GM19099 (cell line): ENCODE measurements around the gene ADGRE3.

Experiments used
- POLR2A ChIP-seq: IDR thresholded peaks from 3 replicates; pipeline ENCODE4 v1.6.1; 2011; ENCODE audit warnings: low read depth; ENCODE audit not compliant: insufficient read length; ENCODE audit errors: extremely low read depth

Gene ADGRE3

DNA sequence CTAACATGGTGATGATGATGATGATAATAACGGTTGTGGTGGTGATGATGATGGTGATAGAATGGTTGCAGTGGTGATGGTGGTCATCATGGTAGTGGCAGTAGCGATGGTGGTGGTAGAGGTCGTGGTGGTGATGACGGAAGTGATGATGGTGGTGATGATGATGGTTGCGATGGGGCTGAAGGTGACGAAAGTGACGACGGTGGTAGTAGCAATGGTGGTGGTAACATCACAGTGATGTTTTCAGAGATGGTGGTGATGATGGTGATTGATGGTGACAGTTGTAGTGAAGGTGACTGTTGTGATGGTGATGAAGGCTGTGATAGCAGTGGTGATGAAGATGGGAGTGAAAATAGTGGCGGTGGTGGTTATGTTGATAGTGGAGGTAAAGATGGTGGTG lies 3.6 kb upstream of the ADGRE3 start:
- TF ChIP-seq POLR2A, result no peak

DNA sequence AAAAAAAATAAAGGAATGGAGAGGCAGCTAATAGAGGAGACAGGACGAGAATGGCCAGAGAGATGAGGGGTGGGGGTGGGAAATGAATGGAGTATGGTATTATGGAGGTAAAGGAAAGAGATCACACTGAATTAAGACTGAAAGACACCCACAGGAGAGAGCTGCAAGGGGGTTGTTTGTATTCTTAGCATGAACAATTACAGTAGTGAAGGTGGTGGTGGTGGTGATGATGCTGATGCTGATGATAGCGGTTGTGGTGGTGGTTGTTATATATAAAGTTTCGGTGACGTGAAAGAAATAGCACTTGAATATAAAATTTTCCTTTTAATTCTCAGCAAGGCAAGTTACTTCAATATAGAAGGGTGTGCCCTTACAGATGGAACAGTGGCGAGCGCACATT lies 2.8 kb upstream of the ADGRE3 start:
- TF ChIP-seq POLR2A, result no peak

DNA sequence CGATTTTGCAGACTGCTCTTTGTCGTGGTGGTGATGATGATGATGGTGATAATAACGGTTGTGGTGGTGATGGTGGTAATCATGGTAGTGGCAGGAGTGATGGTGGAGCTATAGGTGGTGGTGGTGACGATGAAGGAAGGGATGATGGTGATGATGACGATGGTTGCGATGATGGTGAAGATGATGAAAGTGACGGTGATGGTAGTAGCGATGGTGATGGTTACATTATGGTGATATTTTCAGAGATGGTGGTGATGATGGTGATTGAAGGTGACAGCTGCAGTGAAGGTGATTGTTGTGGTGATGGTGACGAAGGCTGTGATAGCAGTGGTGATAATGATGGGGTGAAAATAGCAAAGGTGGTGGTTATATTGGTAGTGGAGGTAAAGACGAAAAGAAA lies 2.1 kb upstream of the ADGRE3 start:
- no peak for TF ChIP-seq POLR2A

DNA sequence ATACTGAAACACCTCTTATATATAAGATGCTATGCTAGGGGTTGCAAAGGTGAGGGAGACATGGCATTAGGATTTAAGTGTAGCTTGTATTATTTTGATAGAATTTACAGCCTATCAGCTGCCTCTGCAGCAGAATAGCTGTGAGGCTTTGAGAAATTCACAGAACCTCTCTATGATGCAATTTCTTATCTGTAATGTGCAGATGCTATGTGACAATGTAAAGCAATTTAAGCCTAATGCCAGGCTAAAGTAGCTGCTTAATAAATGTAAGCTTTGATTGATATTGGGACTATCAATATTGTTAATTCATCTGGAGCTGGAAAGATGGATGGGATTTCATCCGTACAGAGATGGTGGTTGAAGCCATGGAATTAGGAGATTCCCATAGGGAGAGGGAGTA lies 1.6 kb downstream of the ADGRE3 start:
- no peak for TF ChIP-seq POLR2A

DNA sequence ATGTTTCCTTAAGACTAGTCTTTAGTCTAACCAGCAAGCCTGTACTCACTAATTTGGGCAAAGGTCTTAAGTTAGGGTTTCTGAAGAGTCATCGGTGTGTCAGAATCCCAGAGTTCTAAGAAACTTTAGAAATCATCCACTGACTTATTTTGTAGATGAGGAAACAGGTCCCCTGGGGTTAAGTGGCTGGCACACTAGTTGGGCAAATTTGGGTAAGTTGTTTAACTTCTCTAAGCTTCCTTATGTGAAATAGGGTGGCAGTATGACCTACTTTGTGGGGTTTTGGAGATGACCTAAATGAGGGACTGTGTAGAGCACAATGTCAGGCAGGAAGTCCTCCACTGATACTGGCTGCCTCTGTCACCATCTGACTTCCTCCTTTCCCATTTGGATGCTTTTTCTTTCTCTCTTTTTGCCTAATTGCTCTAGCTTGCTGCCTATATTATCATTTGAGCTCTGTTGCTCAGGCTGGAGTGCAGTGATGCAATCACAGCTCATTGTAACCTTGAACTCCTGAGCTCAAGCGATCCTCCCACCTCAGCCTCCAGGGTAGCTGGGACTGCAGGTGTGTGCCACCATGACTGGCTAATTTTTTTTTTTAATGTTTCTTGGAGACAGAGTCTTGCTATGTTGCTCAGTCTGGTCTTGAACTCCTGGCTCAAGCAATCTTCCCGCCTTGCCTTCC lies 2.3 kb downstream of the ADGRE3 start:
- no peak for TF ChIP-seq POLR2A

DNA sequence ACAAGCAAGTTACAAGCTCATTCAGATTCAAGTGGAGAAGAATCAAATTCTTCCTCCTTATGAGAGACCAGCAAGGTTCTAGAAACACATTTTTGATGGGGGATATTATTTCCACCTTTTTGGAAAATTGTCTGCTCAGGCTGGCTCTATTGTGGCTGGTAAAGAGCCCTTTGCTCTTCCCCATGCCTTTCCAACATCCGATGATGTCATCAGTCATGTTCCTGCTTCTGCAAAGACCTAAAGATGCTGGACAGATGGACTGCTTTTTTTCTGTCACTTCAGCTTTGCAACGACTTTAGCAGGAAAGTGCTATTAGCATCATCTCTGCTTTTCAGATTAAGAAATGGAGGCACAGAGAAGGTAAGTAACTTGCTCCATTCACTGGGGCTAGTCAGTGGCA lies 4.2 kb downstream of the ADGRE3 start:
- no peak for TF ChIP-seq POLR2A

DNA sequence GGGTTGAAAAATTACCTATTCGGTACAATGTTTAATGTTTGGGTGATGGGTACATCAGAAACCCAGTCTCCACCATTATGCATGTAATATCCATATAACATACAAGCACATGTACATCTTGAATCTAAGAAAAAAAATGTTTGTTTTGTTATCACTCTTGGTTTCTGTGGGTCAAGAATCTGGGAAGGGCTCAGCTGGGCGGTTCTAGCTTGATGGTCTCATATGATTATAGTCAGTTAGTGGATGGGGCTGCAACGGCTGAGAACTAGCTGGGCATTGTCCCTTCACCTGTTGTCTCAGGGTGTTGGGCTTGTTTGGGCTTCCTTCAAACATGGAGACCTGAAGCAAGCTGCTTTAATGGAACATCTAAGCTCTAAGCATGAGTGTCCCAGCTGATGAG lies 4.7 kb downstream of the ADGRE3 start:
- TF ChIP-seq POLR2A, result no peak

DNA sequence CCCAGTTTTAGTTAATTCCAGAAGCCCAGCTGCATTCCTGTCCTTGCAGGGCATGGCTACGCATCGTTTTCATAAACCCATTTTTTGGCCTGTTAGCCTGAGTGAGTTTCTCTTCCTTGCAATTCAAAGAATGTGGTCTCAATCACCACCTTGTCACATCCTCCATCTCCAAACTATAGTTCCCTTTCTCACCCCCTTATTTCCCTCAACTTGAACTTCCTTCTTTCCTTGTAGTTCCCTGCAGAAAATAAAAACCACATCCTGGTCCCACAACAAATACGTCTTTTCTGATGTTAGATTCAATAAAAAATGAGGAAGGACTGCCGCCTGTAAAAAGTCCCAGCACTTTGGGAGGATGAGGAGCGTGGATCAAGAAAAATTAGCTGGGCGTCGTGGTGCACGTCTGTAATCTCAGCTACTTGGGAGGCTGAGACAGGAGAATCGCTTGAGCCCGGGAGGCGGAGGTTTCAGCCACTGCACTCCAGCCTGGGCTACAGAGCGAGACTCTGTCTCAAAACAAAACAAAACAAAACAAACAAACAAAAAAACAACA lies 13.2 kb downstream of the ADGRE3 start:
- TF ChIP-seq POLR2A, result no peak

DNA sequence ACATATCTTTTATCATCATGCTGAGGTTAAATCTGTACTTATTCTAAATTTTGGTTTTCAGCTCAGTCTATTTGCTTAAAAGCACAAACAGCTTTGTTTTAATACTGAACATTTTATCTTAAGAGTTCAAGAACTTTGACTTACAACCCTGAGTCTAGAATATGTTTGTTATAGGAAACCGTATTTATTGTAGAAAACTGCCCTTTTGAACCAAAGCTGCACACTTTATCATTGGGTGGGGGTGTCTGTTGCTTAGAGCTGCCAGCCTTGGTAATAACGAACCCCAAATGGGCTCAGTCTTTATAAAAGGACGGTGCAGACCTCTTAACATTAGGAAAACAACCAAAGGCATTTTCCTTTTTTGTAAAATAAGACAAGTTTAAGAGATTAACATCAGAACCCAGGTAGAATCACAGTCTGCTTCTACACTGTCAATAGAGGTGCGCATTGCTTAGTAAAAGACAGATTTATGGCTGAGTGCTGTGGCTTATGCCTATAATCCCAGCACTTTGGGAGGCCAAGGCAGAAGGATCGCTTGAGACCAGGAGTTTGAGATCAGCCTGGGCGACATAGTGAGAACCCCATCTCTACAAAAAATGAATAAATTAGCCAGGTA lies 14.7 kb downstream of the ADGRE3 start:
- no peak for TF ChIP-seq POLR2A

DNA sequence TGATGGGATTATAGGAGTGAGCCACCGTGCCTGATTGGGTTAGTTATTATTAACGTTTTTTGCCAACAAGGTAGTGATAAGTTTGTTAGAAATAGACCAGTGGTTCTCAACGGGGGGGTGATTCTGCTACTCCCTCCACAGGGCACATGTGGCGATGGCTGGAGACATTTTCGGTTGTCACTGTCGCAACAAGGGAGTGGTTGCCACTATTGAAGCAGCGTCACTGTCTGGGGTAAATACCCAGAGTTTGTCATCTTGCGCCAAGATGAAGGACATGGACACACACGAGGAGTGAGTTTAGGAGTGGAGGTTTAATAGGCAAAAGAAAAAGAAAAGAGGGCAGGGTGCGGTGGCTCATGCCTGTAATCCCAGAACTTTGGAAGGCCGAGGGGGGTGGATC lies 18.9 kb downstream of the ADGRE3 start:
- no peak for TF ChIP-seq POLR2A

DNA sequence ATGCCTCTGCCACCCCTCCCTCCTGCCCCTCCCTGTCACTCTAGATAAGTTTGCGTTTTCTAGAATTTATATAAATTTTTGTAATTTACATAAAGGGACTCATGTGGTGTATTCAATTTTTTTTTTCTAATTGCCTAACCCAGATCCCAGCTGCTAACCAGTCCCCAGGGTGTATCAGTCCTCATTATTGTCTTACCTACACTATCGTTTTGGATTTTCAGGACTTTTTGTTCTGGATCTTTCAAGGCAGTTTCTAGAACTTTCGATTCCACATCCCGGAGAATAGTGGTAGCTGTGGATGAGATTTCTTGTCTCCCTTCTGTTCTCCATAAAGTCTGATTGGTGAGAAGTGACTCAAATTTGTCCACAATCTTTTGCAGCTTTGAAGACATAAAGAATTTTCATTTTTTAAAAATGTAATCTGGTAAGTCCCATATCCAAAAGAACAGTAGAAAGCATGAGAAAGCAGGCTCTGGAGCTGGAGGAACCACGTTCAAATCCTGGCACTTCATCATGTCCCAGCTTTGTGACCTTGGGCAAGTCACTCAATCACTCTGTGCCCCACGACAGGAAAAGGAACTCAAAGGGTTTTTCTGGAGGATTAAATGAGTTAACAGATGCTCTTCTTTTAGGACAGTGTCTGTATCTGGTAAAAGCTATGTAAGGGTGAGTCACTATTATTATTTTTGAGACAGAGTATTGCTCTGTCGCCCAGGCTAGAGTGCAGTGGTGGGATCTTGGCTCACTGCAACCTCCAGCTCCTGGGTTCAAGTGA lies 19.7 kb downstream of the ADGRE3 start:
- TF ChIP-seq POLR2A, result no peak

DNA sequence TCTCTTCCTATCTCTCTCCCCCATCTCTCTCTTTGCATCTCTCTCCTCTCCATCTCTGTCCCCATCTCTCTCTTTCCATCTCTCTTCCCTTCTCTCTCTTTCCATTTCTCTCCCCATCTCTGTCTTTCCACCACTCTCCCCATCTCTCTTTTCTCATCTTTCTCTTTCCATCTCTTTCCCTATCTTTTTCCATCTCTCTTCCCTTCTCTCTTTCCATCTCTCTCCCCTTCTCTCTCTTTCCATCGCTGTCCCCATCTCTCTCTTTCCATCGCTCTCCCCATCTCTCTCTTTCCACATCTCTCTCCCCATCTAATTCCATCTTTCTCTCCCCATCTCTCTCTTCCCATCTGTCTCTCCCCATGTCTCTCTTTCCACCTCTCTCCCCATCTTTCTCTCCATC lies 24.5 kb downstream of the ADGRE3 start:
- no peak for TF ChIP-seq POLR2A

DNA sequence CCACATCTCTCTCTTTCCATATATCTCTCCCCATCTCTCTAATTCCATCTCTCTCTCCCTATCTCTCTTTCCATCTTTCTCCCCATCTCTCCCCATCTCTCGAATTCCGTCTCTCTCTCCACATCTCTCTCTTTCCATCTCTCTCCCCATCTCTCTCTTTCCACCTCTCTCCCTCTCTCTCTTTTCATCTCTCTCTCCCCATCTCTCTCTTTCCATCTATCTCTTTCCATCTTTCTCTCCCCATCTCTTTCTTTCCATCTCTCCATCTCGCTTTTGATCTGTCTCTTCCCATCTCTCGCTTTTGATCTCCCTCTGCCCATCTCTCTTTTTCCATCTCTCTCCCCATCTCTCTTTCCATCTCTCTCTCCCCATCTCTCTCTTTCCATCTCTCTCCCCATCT lies 25.6 kb downstream of the ADGRE3 start:
- TF ChIP-seq POLR2A, result no peak

DNA sequence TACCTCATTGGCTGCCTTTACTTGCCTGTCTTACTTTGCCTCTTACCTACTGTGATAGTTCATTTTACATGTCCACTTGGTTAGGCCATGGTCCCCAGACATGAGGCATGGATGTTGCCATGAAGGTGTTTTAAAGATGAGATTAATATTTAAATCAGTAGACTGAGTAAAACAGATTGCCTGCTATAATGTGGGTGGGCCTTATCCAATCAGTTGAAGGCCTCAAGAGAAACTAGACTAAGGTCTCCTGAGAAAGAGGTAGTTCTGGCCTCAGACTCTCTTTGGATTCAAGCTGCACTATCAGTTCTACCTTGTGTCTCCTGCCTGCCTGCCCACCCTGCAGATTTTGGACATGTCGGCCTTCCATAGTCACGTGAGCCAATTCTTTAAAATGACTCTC lies 26.1 kb downstream of the ADGRE3 start:
- TF ChIP-seq POLR2A, result no peak

DNA sequence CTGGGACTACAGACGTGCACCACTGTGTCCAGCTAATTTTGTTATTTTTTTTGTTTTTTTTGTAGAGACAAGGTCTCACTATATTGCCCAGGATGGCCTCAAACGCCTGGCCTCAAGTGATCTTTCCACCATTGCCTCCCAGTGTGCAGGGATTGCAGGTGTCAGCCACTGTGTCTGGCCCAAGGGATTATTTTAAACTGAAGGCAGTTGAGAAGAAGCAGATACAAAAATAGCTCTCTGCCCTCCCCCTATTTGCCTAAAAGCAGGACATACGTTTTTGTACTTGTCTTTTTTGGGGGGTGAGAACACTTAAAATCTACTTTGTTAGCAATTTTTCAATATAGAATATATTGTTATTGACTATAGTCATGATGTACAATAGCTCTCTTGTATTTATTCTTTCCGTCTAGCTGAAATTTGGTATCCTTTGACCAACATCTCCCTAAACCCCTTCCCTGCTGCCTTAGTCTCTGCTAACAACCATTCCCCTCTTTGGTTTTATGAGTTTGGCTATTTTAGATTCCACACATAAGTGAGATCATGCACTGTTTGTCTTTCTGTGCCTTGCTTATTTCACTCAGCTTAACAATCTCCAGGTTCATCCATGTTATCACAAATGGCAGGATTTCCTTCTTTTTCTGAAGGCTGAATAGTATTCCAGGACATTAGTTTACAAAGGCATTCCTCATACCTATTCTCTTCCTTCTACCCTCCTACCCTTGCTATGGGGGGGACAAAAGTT lies 34.9 kb downstream of the ADGRE3 start:
- no peak for TF ChIP-seq POLR2A
